Neural cell (in vitro differentiated cells): ENCODE results near the gene FHOD3. TPM values are rescaled to one million over a fixed set of nuclear protein-coding genes. Genes with fewer than 3 reads are reported as not detected.

Experiments used
- H2AFZ ChIP-seq: fragments of 200-600, 300-800 bp; sonication (generic), shearing (Covaris generic); 2 replicates; pipeline ENCODE4 v1.6.0; 2014; ENCODE audit warnings: low read depth, mild to moderate bottlenecking, antibody characterized with exemption, low read length, moderate library complexity
- H3F3A ChIP-seq: fragments of 200-600 bp; shearing (Covaris generic); 2 replicates; pipeline ENCODE4 v1.6.1; 2016; ENCODE audit warnings: mild to moderate bottlenecking, moderate library complexity, mixed read lengths, antibody characterized with exemption, low read length; ENCODE audit not compliant: insufficient read depth, poor library complexity, severe bottlenecking
- H3K27ac ChIP-seq: fragments of 200-600, 300-800 bp; sonication (generic), shearing (Covaris generic); 2 replicates; pipeline ENCODE4 v1.5.1; 2014; ENCODE audit warnings: mild to moderate bottlenecking, low read length, moderate library complexity
- H3K27me3 ChIP-seq: fragments of 300-800, 200-600 bp; sonication (generic), shearing (Covaris generic); 2 replicates; pipeline ENCODE4 v1.6.0; 2014; ENCODE audit warnings: mild to moderate bottlenecking, low read depth, low read length, moderate library complexity; ENCODE audit not compliant: insufficient read depth
- H3K36me3 ChIP-seq: fragments of 300-800, 200-600 bp; sonication (generic), shearing (Covaris generic); 2 replicates; pipeline ENCODE4 v1.5.1; 2014; ENCODE audit warnings: mild to moderate bottlenecking, antibody characterized with exemption, low read length, moderate library complexity; ENCODE audit not compliant: insufficient read depth
- H3K4me2 ChIP-seq: fragments of 300-800, 200-600 bp; sonication (generic), shearing (Covaris generic); 2 replicates; pipeline ENCODE4 v1.6.0; 2014; ENCODE audit warnings: mild to moderate bottlenecking, low read length
- H3K4me3 ChIP-seq: fragments of 300-800, 200-600 bp; sonication (generic), shearing (Covaris generic); 2 replicates; pipeline ENCODE4 v1.5.1; 2014; ENCODE audit warnings: mild to moderate bottlenecking, low read length, moderate library complexity
- H3K79me2 ChIP-seq: fragments of 200-600 bp; shearing (Covaris generic); replicated peaks from 2 replicates; pipeline ENCODE4 v1.6.0; 2014; ENCODE audit warnings: mild to moderate bottlenecking, low read length, moderate library complexity; ENCODE audit not compliant: insufficient read depth
- H3K9ac ChIP-seq: fragments of 300-800, 200-600 bp; sonication (generic), shearing (Covaris generic); 2 replicates; pipeline ENCODE4 v1.6.1; 2016; ENCODE audit warnings: mild to moderate bottlenecking, low read length, mixed read lengths
- H3K9me2 ChIP-seq: fragments of 200-600 bp; shearing (Covaris generic); 2 replicates; pipeline ENCODE4 v1.6.1; 2016; ENCODE audit warnings: mild to moderate bottlenecking, low read length, mixed read lengths; ENCODE audit not compliant: insufficient read depth
- H3K9me3 ChIP-seq: fragments of 200-600, 300-800 bp; sonication (generic), shearing (Covaris generic); 2 replicates; pipeline ENCODE4 v1.6.1; 2016; ENCODE audit warnings: mild to moderate bottlenecking, mixed run types, low read length, moderate library complexity, mixed read lengths
- H4K20me1 ChIP-seq: fragments of 200-600 bp; shearing (Covaris generic); 2 replicates; pipeline ENCODE4 v1.6.1; 2016; ENCODE audit warnings: mild to moderate bottlenecking, mixed run types; ENCODE audit not compliant: insufficient read depth
- EP300 ChIP-seq: fragments of 450-650 bp; conservative IDR thresholded peaks from 2 replicates; pipeline ENCODE4 v1.6.1; 2014; ENCODE audit warnings: antibody characterized with exemption, mild to moderate bottlenecking, moderate library complexity; ENCODE audit not compliant: poor library complexity, severe bottlenecking
- EZH2 ChIP-seq: fragments of 200-600, 300-800 bp; shearing (Covaris generic), sonication (generic); IDR thresholded peaks from 2 replicates; pipeline ENCODE4 v1.6.1; 2014; ENCODE audit warnings: antibody characterized with exemption, low read length, borderline replicate concordance, mild to moderate bottlenecking; ENCODE audit not compliant: insufficient read depth, poor library complexity, severe bottlenecking
- MXI1 ChIP-seq: fragments of 450-650 bp; conservative IDR thresholded peaks from 2 replicates; pipeline ENCODE4 v1.6.1; 2014; ENCODE audit warnings: antibody characterized with exemption, mild to moderate bottlenecking; ENCODE audit not compliant: poor library complexity, severe bottlenecking
- POLR2AphosphoS5 ChIP-seq: IDR thresholded peaks from 2 replicates; pipeline ENCODE4 v1.6.1; 2012
- RAD21 ChIP-seq: fragments of 450-650 bp; conservative IDR thresholded peaks from 2 replicates; pipeline ENCODE4 v1.6.1; 2014; ENCODE audit warnings: antibody characterized with exemption, mild to moderate bottlenecking, moderate library complexity
- REST ChIP-seq: IDR thresholded peaks from 2 replicates; pipeline ENCODE4 v1.6.1; 2012; ENCODE audit warnings: borderline replicate concordance
- SMC3 ChIP-seq: fragments of 450-650 bp; conservative IDR thresholded peaks from 2 replicates; pipeline ENCODE4 v1.6.1; 2014; ENCODE audit warnings: antibody characterized with exemption, mild to moderate bottlenecking, moderate library complexity; ENCODE audit not compliant: poor library complexity
- TAF1 ChIP-seq: IDR thresholded peaks from 2 replicates; pipeline ENCODE4 v1.6.1; 2012; ENCODE audit warnings: low read depth
- polyA plus RNA-seq: library from polyadenylated mRNA; depleted of rRNA; stranded (reverse); fragments of >200 nt; gene quantifications from 2 replicates; pipeline ENCODE4 v1.2.3, GENCODE V29; 2014
- TF ChIP-seq, protein P1 (sequence below): fragments of 450-650 bp; IDR thresholded peaks from 2 replicates; pipeline ENCODE4 v1.5.1; 2014; ENCODE audit warnings: antibody characterized with exemption, mild to moderate bottlenecking, moderate library complexity; ENCODE audit not compliant: poor library complexity, severe bottlenecking

Gene FHOD3
- polyA plus RNA-seq, 1 donor from 2014 or later, result 19.4 TPM

DNA sequence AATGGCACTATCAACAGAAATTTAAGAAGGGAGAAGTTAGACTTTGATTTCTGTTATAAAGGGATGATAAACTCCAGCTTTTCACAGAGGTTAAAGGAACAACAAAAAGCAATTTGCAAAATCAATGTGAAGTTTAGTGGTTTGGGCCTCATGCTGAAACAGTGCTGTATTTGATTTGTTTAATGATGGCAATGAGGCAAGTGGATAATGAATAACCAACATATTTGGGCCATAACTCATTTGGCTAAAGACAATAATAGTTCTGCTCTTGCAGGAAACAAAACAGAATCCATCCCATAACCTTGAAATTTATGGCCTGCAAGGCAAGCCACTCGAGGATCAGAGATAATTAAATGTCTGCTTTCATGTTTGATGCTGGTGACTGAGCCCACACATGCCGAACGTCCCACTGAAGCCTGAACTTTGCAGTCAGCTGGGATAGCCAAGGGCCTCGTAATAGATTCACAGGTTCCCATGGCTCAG is 474.8 kb downstream of the FHOD3 start:
- H3K27me3 ChIP-seq, result no peaks in the 10 kb centered on the region
- H3K79me2 ChIP-seq, result no peaks in the 10 kb centered on the region
- H3K4me3 ChIP-seq, result no peak overlapping the region
- H4K20me1 ChIP-seq, result no peaks in the 10 kb centered on the region
- no peaks in the 10 kb centered on the region for H3F3A ChIP-seq
- TF ChIP-seq POLR2AphosphoS5, result no peak
- TF ChIP-seq MXI1, result no peak
- TF ChIP-seq SMC3, result no peak
- TF ChIP-seq, protein P1, sequence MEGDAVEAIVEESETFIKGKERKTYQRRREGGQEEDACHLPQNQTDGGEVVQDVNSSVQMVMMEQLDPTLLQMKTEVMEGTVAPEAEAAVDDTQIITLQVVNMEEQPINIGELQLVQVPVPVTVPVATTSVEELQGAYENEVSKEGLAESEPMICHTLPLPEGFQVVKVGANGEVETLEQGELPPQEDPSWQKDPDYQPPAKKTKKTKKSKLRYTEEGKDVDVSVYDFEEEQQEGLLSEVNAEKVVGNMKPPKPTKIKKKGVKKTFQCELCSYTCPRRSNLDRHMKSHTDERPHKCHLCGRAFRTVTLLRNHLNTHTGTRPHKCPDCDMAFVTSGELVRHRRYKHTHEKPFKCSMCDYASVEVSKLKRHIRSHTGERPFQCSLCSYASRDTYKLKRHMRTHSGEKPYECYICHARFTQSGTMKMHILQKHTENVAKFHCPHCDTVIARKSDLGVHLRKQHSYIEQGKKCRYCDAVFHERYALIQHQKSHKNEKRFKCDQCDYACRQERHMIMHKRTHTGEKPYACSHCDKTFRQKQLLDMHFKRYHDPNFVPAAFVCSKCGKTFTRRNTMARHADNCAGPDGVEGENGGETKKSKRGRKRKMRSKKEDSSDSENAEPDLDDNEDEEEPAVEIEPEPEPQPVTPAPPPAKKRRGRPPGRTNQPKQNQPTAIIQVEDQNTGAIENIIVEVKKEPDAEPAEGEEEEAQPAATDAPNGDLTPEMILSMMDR, result no peak
- no peak for TF ChIP-seq TAF1
- no peak for TF ChIP-seq EP300
- TF ChIP-seq EZH2, result no peak
- no peak for TF ChIP-seq RAD21
- no peak for TF ChIP-seq REST
- no peaks in the 10 kb centered on the region for H3K36me3 ChIP-seq
- H3K9ac ChIP-seq, result no peak overlapping the region
- H2AFZ ChIP-seq, result no peak overlapping the region
- no peak overlapping the region for H3K4me2 ChIP-seq
- H3K9me3 ChIP-seq, result no peaks in the 10 kb centered on the region
- H3K9me2 ChIP-seq, result no peaks in the 10 kb centered on the region
- no peak overlapping the region for H3K27ac ChIP-seq

DNA sequence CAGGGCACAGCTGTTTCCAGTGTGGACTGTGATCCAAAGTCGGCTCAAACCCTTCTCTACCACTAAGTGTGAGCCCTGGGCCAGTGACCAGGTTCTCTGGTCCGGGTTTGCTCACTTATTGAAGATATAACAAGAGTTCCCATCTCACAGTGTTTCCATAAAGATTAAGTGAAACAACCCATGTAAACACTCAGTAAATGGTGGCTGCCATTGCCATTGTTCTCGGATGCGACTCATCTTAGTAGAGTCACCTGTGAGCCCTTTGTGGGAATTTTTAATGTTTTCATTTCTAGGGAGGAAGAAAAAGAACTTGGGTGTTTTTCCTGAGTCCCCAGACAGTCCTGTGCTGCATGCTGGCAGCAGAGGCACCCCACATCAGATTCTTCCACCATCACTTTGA is 477.9 kb downstream of the FHOD3 start:
- TF ChIP-seq EZH2 (no peak), RAD21 (no peak), POLR2AphosphoS5 (no peak), SMC3 (no peak), EP300 (no peak), TAF1 (no peak), REST (no peak), MXI1 (no peak)
- TF ChIP-seq, protein P1, result no peak
- Histone ChIP-seq H3K4me2 (no peak overlapping the region), H3K36me3 (no peaks in the 10 kb centered on the region), H2AFZ (no peak overlapping the region), H3K4me3 (no peak overlapping the region), H3K9me2 (no peaks in the 10 kb centered on the region), H4K20me1 (no peaks in the 10 kb centered on the region), H3K79me2 (no peaks in the 10 kb centered on the region), H3K9ac (no peak overlapping the region), H3F3A (no peaks in the 10 kb centered on the region), H3K27ac (no peak overlapping the region), H3K27me3 (no peaks in the 10 kb centered on the region), H3K9me3 (no peaks in the 10 kb centered on the region)
